ENCODE measurements around the gene PSMA8.
"Not testable (repeated sequence)": the region's sequence is repeated elsewhere in the genome, so short reads cannot be mapped to it uniquely, and the experiment has no call there.

The PSMA8 gene

DNA sequence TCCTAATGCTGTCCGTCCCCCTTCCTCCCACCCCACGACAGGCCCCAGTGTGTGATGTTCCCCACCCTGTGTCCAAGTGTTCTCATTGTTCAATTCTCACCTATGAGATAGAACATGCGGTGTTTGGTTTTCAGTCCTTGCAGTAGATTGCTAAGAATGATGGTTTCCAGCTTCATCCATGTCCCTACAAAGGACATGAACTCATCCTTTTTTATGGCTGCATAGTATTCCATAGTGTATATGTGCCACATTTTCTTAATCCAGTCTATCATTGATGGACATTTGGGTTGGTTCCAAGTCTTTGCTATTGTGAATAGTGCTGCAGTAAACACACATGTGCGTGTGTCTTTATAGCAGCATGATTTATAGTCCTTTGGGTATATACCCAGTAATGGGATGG is 105.0 kb downstream of the PSMA8 start:
- DNase-seq, result not testable (repeated sequence)

GRCh38 chr18:26242392-26242791 is 108.7 kb downstream of the PSMA8 start:
- not testable (repeated sequence) for DNase-seq
